T-helper 22 cell (primary cell): ENCODE measurements around the gene RPS25.
"Not testable (repeated sequence)": the region's sequence is repeated elsewhere in the genome, so short reads cannot be mapped to it uniquely, and the experiment has no call there.

Experiments used
- DNase-seq: peaks from one replicate; pipeline ENCODE4 v3.0.0-alpha.2; 2020; ENCODE audit warnings: low read depth

RPS25 gene

GRCh38 chr11:119015054-119015611 is 3.0 kb downstream of the RPS25 start:
- no peak for DNase-seq

GRCh38 chr11:119014209-119014924 is 3.8 kb downstream of the RPS25 start:
- DNase-seq = no peak

GRCh38 chr11:119012629-119013170 is 5.4 kb downstream of the RPS25 start:
- no peak for DNase-seq

GRCh38 chr11:119011476-119012053 is 6.6 kb downstream of the RPS25 start:
- no peak for DNase-seq

GRCh38 chr11:119006656-119007055 is 11.5 kb downstream of the RPS25 start:
- no peak for DNase-seq

- no peak for DNase-seq
Observed at GRCh38 chr11:119000906-119001305, 17.2 kb downstream of the RPS25 start.

GRCh38 chr11:118998822-118999221 is 19.3 kb downstream of the RPS25 start:
- DNase-seq = no peak

GRCh38 chr11:118998388-118998717 is 19.8 kb downstream of the RPS25 start:
- no peak for DNase-seq

- DNase-seq = peak; percentile 95
Observed at GRCh38 chr11:118997627-118998387, 20.3 kb downstream of the RPS25 start, which contains the start of gene CENATAC. Gene CENATAC, plus strand, starts transcription at chr11:118998138. Its CDS starts 60 bp downstream, at chr11:118998198.

GRCh38 chr11:118996926-118997626 is 21.1 kb downstream of the RPS25 start:
- peak; percentile 27 for DNase-seq

GRCh38 chr11:118991486-118992038 is 26.6 kb downstream of the RPS25 start:
- DNase-seq = not testable (repeated sequence)

GRCh38 chr11:118988280-118988679 is 29.9 kb downstream of the RPS25 start:
- no peak for DNase-seq

GRCh38 chr11:118984825-118985224 is 33.3 kb downstream of the RPS25 start:
- DNase-seq = no peak

- DNase-seq = not testable (repeated sequence)
Observed at GRCh38 chr11:118984337-118984736, 33.8 kb downstream of the RPS25 start.

- no peak for DNase-seq
Observed at GRCh38 chr11:118980191-118980881, 37.8 kb downstream of the RPS25 start.

GRCh38 chr11:118979434-118979833 is 38.7 kb downstream of the RPS25 start:
- DNase-seq = no peak

- no peak for DNase-seq
Observed at GRCh38 chr11:118975771-118976709, 42.1 kb downstream of the RPS25 start.

- no peak for DNase-seq
Observed at GRCh38 chr11:118973985-118974384, 44.2 kb downstream of the RPS25 start.

- no peak for DNase-seq
Observed at GRCh38 chr11:118971646-118972045, 46.5 kb downstream of the RPS25 start, which contains the start of gene FOXR1. Gene FOXR1, plus strand, starts transcription at chr11:118971761. Its CDS starts 171 bp downstream, at chr11:118971932.

GRCh38 chr11:118969508-118969907 is 48.6 kb downstream of the RPS25 start:
- not testable (repeated sequence) for DNase-seq
